B cell (primary cell): ENCODE data around the gene TXNRD3. TPM values are rescaled to one million over a fixed set of nuclear protein-coding genes. Genes with fewer than 3 reads are reported as not detected.

ENCODE experiments used
- ATAC-seq: fragments of 200-7000 bp; cut with Tn5 transposase; one replicate; pipeline ENCODE4 v1.10.0; 2021; ENCODE audit warnings: low read depth, mild to moderate bottlenecking, moderate number of reproducible peaks, moderate library complexity
- CTCF ChIA-PET: fragments of 350-600 bp; sonication (Branson Sonifier 250); formaldehyde crosslinking; loops from one replicate; lab custom pipeline; 2021; ENCODE audit warnings: antibody characterized with exemption, inconsistent platforms; lab: Charles Lee
- POLR2A ChIA-PET: fragments of 350-600 bp; sonication (Branson Sonifier 250); formaldehyde crosslinking; loops from one replicate; lab custom pipeline; 2021; ENCODE audit warnings: antibody characterized with exemption; lab: Charles Lee
- DNase-seq: peaks from one replicate; pipeline ENCODE4 v3.0.0; 2013
- H2AFZ ChIP-seq: 2 replicates; pipeline ENCODE4 v1.6.1; 2012; ENCODE audit warnings: mild to moderate bottlenecking, low read depth, low read length; ENCODE audit not compliant: insufficient read depth, poor library complexity, severe bottlenecking
- H3K27ac ChIP-seq, 2 donors: 1 replicate in 1 of 2; 2 replicates in 1 of 2; pipeline ENCODE4 v1.5.1; 2012 to 2013; ENCODE audit warnings: low read length in 2 of 2, mild to moderate bottlenecking in 2 of 2, moderate library complexity in 1 of 2
- H3K27me3 ChIP-seq, 4 experiments: fragments of 200-600 bp in 1 of 4; sonication (generic) in 1 of 4; replicated peaks in 1 of 4; 1 replicate in 2 of 4; 2 replicates in 2 of 4; pipeline versions ENCODE4 v1.6.1 to v1.7.0; 2013 to 2016; ENCODE audit warnings: low read length in 3 of 4, mild to moderate bottlenecking in 2 of 4, mixed read lengths in 1 of 4, moderate library complexity in 1 of 4; ENCODE audit not compliant: insufficient read depth in 4 of 4, control insufficient read depth in 3 of 4; ENCODE audit errors: control extremely low read depth in 1 of 4
- H3K36me3 ChIP-seq, 2 experiments: replicated peaks in 1 of 2; 1 replicate in 1 of 2; 2 replicates in 1 of 2; pipeline versions ENCODE4 v1.6.1 to v1.7.1; 2013; ENCODE audit warnings: low read length in 1 of 2; ENCODE audit not compliant: insufficient read depth in 2 of 2, control insufficient read depth in 1 of 2; ENCODE audit errors: control extremely low read depth in 1 of 2, extremely low read depth in 1 of 2
- H3K4me1 ChIP-seq, 2 donors: fragments of 200-600 bp in 1 of 2; sonication (generic) in 1 of 2; 1 replicate in 1 of 2; 2 replicates in 1 of 2; pipeline versions ENCODE4 v1.5.1 to v1.6.1; 2013 to 2017; ENCODE audit warnings: low read length in 2 of 2; ENCODE audit not compliant: control insufficient read depth in 2 of 2, insufficient read depth in 2 of 2
- H3K4me2 ChIP-seq: replicated peaks from 2 replicates; pipeline ENCODE3; 2012; ENCODE audit warnings: mild to moderate bottlenecking, low read depth, low read length; ENCODE audit not compliant: poor library complexity, severe bottlenecking
- H3K4me3 ChIP-seq, 5 experiments: fragments of 200-600 bp in 1 of 5; sonication (generic) in 1 of 5; 1 replicate in 3 of 5; 2 replicates in 2 of 5; pipeline versions ENCODE4 v1.5.1 to v1.7.0; 2011 to 2016; ENCODE audit warnings: low read length in 4 of 5, mild to moderate bottlenecking in 4 of 5, low read depth in 2 of 5, control low read depth in 1 of 5, moderate library complexity in 1 of 5; ENCODE audit not compliant: insufficient read depth in 1 of 5; ENCODE audit errors: control extremely low read depth in 1 of 5, extremely low read depth in 1 of 5
- H3K79me2 ChIP-seq: fragments of 200-600 bp; sonication (generic); one replicate; pipeline ENCODE4 v1.6.0; 2016; ENCODE audit warnings: low read length; ENCODE audit not compliant: control insufficient read depth, insufficient read depth
- H3K9ac ChIP-seq: fragments of 200-600 bp; sonication (generic); 2 replicates; pipeline ENCODE4 v1.6.1; 2017; ENCODE audit warnings: mild to moderate bottlenecking, low read length, moderate library complexity
- H3K9me3 ChIP-seq, 3 donors: one replicate each; pipeline versions ENCODE4 v1.6.1 to v1.7.1; 2013; ENCODE audit warnings: low read length in 2 of 3; ENCODE audit not compliant: control insufficient read depth in 2 of 3, insufficient read depth in 1 of 3; ENCODE audit errors: control extremely low read depth in 1 of 3
- H4K20me1 ChIP-seq: 2 replicates; pipeline ENCODE4 v1.6.0; 2012; ENCODE audit warnings: mild to moderate bottlenecking, low read length; ENCODE audit not compliant: insufficient read depth, control insufficient read depth, poor library complexity, severe bottlenecking
- H3K27ac Mint-ChIP-seq: one replicate; pipeline ENCODE4 v1.8.0; 2021; ENCODE audit warnings: mixed read lengths
- H3K27me3 Mint-ChIP-seq: one replicate; pipeline ENCODE4 v1.8.0; 2021; ENCODE audit warnings: mixed read lengths
- H3K4me1 Mint-ChIP-seq: one replicate; pipeline ENCODE4 v1.8.0; 2021; ENCODE audit warnings: mixed read lengths
- H3K4me3 Mint-ChIP-seq: one replicate; pipeline ENCODE4 v1.8.0; 2021; ENCODE audit warnings: mixed read lengths
- H3K9me3 Mint-ChIP-seq: one replicate; pipeline ENCODE4 v1.8.0; 2022; ENCODE audit warnings: mixed read lengths; ENCODE audit not compliant: insufficient read depth
- CTCF ChIP-seq: fragments of 200-600 bp; IDR thresholded peaks from one replicate; pipeline ENCODE4 v1.8.0; 2022; ENCODE audit warnings: antibody characterized with exemption, mild to moderate bottlenecking
- EZH2 ChIP-seq: IDR thresholded peaks from 2 replicates; pipeline ENCODE4 v1.6.1; 2012; ENCODE audit warnings: borderline replicate concordance, low read depth, mild to moderate bottlenecking, moderate library complexity, low read length; ENCODE audit not compliant: insufficient read depth, poor library complexity, severe bottlenecking
- WGBS: methylation state at CpG from one replicate; pipeline ENCODE4 v1.1.5; 2013; ENCODE audit warnings: missing lambda C conversion rate; ENCODE audit not compliant: insufficient coverage; 5-methylcytosine and 5-hydroxymethylcytosine counted together
- intact Hi-C: fragments of 100-400 bp; cut with micrococcal nuclease; formaldehyde crosslinking; loops from one replicate; pipeline ENCODE4 v1.10.0; 2022
- polyA plus RNA-seq: library from polyadenylated mRNA; depleted of rRNA; stranded (reverse); fragments of >200 nt; gene quantifications from 2 replicates; pipeline ENCODE4 v1.2.3, GENCODE V29; 2012
- total RNA-seq, 2 donors: library from RNA; stranded (reverse); fragments of 120-200 nt in 1 of 2; gene quantifications; 1 replicate in 1 of 2; 2 replicates in 1 of 2; pipeline versions ENCODE4 v1.2.3 to v1.2.4, GENCODE V29; 2013 to 2022

TXNRD3 gene
- total and polyA plus RNA-seq, 2 donors (not counting 1 experiment from before 2014, with no cell fraction given) = 0.15 to 0.99 TPM

GRCh38 chr3:126621171-126621570, 33.8 kb downstream of the TXNRD3 start:
- Histone ChIP-seq H3K4me2 (no peak overlapping the region), H3K79me2 (no peaks in the 10 kb centered on the region), H3K4me3 (no peak overlapping the region), H3K36me3 (no peaks in the 10 kb centered on the region), H2AFZ (no peak overlapping the region), H3K9ac (no peak overlapping the region), H3K27me3 (no peaks in the 10 kb centered on the region), H4K20me1 (no peaks in the 10 kb centered on the region), H3K27ac (no peak overlapping the region), H3K4me1 (no peaks in the 10 kb centered on the region), H3K9me3 (no peaks in the 10 kb centered on the region)
- WGBS = 100% methylated on average over 1 of the region's 1 CpG
- Mint-ChIP-seq H3K27ac (no peak overlapping the region), H3K9me3 (no peaks in the 10 kb centered on the region), H3K27me3 (peaks cover 9% of the 10 kb centered on the region), H3K4me1 (no peaks in the 10 kb centered on the region), H3K4me3 (no peak overlapping the region)
- intact Hi-C loops = no loop called here
- ChIA-PET POLR2A (no interaction called here), CTCF (no interaction called here)
- DNase-seq (no peak), ATAC-seq (no peak)
- no peak for TF ChIP-seq EZH2
- TF ChIP-seq CTCF = no peak

GRCh38 chr3:126620738-126621137, 34.2 kb downstream of the TXNRD3 start:
- no peaks in the 10 kb centered on the region for H4K20me1 ChIP-seq
- POLR2A ChIA-PET = no interaction called here
- intact Hi-C loops = no loop called here
- H3K9ac ChIP-seq = no peak overlapping the region
- no peak overlapping the region for H3K4me2 ChIP-seq
- WGBS = 96% methylated on average over 3 of the region's 7 CpGs
- H3K79me2 ChIP-seq = no peaks in the 10 kb centered on the region
- no peaks in the 10 kb centered on the region for H3K9me3 Mint-ChIP-seq
- H3K27ac Mint-ChIP-seq = no peak overlapping the region
- no peaks in the 10 kb centered on the region for H3K36me3 ChIP-seq
- H3K27me3 Mint-ChIP-seq = peaks cover 9% of the 10 kb centered on the region
- ATAC-seq (no peak), DNase-seq (no peak)
- CTCF ChIA-PET = interaction anchor here (0.5 kb wide), 1 partner anchor 1040 kb away, joined by 4 read pairs; no protein-coding TSS in a partner anchor
- no peak overlapping the region for H3K4me3 ChIP-seq
- TF ChIP-seq EZH2 (no peak), CTCF (no peak)
- no peaks in the 10 kb centered on the region for H3K9me3 ChIP-seq
- no peak overlapping the region for H3K4me3 Mint-ChIP-seq
- H3K27ac ChIP-seq = no peak overlapping the region
- H3K4me1 ChIP-seq = no peaks in the 10 kb centered on the region
- H3K27me3 ChIP-seq = no peaks in the 10 kb centered on the region
- H3K4me1 Mint-ChIP-seq = no peaks in the 10 kb centered on the region
- H2AFZ ChIP-seq = no peak overlapping the region
